Vagina (tissue), 2 donors: ENCODE measurements around the gene LRMDA.

Source experiments
- POLR2A ChIP-seq, 2 donors: fragments of 450-650 bp; IDR thresholded peaks; one replicate each; pipeline ENCODE4 v1.6.1; 2017; ENCODE audit warnings: antibody characterized with exemption in 2 of 2, mild to moderate bottlenecking in 2 of 2, moderate library complexity in 2 of 2
- TF ChIP-seq, protein P1 (sequence below), 3 experiments: fragments of 450-650 bp in 2 of 3; fragments of 200-600 bp in 1 of 3; sonication (generic) in 1 of 3; IDR thresholded peaks; one replicate each; pipeline ENCODE4 v1.5.1; 2017 to 2019; ENCODE audit warnings: antibody characterized with exemption in 3 of 3, mild to moderate bottlenecking in 2 of 3, moderate library complexity in 2 of 3

DNA sequence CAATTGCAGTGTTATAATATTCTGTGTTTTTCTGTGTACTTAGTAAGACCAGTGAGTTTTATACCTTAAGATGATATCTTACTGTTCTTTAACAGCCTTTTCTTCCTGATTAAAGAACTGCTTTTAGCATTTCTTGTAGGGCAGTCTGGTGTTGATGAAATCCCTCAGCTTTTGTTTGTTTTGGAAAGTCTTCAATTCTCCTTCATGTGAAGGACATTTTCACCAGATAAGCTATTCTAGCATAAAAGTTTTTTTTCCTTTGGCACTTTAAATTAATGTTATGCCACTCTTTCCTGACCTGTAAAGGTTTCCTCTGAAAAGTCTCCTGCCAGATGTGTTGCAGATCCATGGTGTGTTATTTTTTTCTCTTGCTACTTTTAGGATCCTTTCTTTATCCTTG, 1059.8 kb downstream of the LRMDA start:
- no peak for TF ChIP-seq POLR2A (IDR thresholded peaks at IDR 0.05)
- TF ChIP-seq, protein P1, sequence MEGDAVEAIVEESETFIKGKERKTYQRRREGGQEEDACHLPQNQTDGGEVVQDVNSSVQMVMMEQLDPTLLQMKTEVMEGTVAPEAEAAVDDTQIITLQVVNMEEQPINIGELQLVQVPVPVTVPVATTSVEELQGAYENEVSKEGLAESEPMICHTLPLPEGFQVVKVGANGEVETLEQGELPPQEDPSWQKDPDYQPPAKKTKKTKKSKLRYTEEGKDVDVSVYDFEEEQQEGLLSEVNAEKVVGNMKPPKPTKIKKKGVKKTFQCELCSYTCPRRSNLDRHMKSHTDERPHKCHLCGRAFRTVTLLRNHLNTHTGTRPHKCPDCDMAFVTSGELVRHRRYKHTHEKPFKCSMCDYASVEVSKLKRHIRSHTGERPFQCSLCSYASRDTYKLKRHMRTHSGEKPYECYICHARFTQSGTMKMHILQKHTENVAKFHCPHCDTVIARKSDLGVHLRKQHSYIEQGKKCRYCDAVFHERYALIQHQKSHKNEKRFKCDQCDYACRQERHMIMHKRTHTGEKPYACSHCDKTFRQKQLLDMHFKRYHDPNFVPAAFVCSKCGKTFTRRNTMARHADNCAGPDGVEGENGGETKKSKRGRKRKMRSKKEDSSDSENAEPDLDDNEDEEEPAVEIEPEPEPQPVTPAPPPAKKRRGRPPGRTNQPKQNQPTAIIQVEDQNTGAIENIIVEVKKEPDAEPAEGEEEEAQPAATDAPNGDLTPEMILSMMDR (IDR thresholded peaks at IDR 0.05), result no peak
